Measurements from ENCODE around the gene PLA2R1.

Gene PLA2R1

GRCh38 chr2:159904959-159905305 is 157.5 kb downstream of the PLA2R1 start:
- TF ChIP-seq CTCF (IDR thresholded peaks at IDR 0.05; ENCODE audit: low read depth, low read length, missing control alignments): no peak
- no peak for DNase-seq (ENCODE audit: extremely low read depth, low read depth)
- H3K4me3 ChIP-seq (replicated peaks; ENCODE audit: low read depth, low read length): no peak overlapping the region

- DNase-seq (ENCODE audit: extremely low read depth, low read depth): no peak
- TF ChIP-seq CTCF (IDR thresholded peaks at IDR 0.05; ENCODE audit: low read depth, low read length, missing control alignments): no peak
- H3K4me3 ChIP-seq (replicated peaks; ENCODE audit: low read depth, low read length): no peak within 1 kb of the TSS; the same call in 1 of the 2 replicates
Observed at GRCh38 chr2:159904127-159904958, 158.1 kb downstream of the PLA2R1 start, which contains the start of gene LY75. TSS of gene LY75 (minus strand) at chr2:159904756.

- DNase-seq (ENCODE audit: extremely low read depth, low read depth): no peak
- H3K4me3 ChIP-seq (replicated peaks; ENCODE audit: low read depth, low read length): no peak overlapping the region
- no peak for TF ChIP-seq CTCF (IDR thresholded peaks at IDR 0.05; ENCODE audit: low read depth, low read length, missing control alignments)
Observed at GRCh38 chr2:159903443-159904126, 158.8 kb downstream of the PLA2R1 start.

- H3K4me3 ChIP-seq (replicated peaks; ENCODE audit: low read depth, low read length): no peak overlapping the region
- no peak for DNase-seq (ENCODE audit: extremely low read depth, low read depth)
- TF ChIP-seq CTCF (IDR thresholded peaks at IDR 0.05; ENCODE audit: low read depth, low read length, missing control alignments): no peak
Observed at GRCh38 chr2:159902722-159903121, 159.7 kb downstream of the PLA2R1 start.

GRCh38 chr2:159900343-159900742 is 162.1 kb downstream of the PLA2R1 start:
- no peak for DNase-seq (ENCODE audit: extremely low read depth, low read depth)
- no peak overlapping the region for H3K4me3 ChIP-seq (replicated peaks; ENCODE audit: low read depth, low read length)
- no peak for TF ChIP-seq CTCF (IDR thresholded peaks at IDR 0.05; ENCODE audit: low read depth, low read length, missing control alignments)

GRCh38 chr2:159898441-159898840 is 164.0 kb downstream of the PLA2R1 start:
- DNase-seq (ENCODE audit: extremely low read depth, low read depth): no peak
- H3K4me3 ChIP-seq (replicated peaks; ENCODE audit: low read depth, low read length): no peak overlapping the region
- TF ChIP-seq CTCF (IDR thresholded peaks at IDR 0.05; ENCODE audit: low read depth, low read length, missing control alignments): no peak
